ENCODE results near the gene FBXL20. TPM values are rescaled to one million over a fixed set of nuclear protein-coding genes. Genes with fewer than 3 reads are reported as not detected.

FBXL20 gene
- total and polyA plus RNA-seq, 2 of the 8 experiments (the other 6 are each of a cell fraction or from before 2014, with no cell fraction given), result 5.5 to 11.0 TPM

DNA sequence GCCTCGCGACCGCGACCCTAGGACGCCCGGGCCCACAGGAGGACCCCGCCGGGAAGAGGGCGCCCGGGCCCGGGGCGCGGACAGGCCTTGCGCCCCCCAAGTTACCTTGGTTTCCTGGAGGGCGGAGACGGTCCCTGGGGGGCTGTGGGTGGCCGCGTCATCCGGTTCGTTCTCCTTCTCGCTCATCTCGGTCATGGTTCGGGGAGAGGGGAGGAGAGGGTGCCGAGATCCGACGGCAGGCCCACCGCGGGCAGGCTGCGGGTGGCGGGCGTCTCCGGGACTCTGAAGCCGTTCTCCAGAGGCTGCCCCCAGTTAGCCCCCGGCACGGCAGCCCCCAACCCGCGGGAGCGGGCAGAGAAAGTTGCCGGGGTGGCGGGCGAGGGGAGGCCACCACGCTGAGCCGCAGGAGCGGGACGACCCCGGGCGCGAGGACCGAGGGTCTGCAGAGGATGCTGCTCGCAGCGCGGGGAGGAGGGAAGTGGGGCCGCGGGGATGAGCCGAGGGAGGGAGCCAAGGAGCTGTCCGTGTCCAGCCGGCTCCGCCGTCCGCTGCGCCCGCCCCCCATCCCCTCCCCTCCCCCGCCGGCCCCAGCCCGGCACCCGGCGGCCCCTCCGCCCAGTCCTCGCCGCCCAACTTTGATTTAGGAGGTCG is 176.0 kb downstream of the FBXL20 start, which contains the start of gene STAC2:
Gene STAC2 (minus strand): TSS at position 638 of the 651 bp plus-strand sequence. CDS start 443 bp downstream, at position 195.
- no peak within 1 kb of the TSS for H3K4ac ChIP-seq (replicated peaks; ENCODE audit: insufficient read length, low read depth, low read length)
- no peak within 1 kb of the TSS for H2AK5ac ChIP-seq (ENCODE audit: low read depth, low read length)
- whole genome bisulfite sequencing, 2 experiments (ENCODE audit: extremely low coverage in 1 of 2, insufficient coverage in 1 of 2, insufficient read length in 1 of 2, insufficient replicate concordance in 2 of 2, low coverage in 1 of 2, low lambda C conversion rate in 2 of 2, missing lambda C conversion rate in 1 of 2), result 2% methylated on average over 46 of the region's 71 CpGs; no CpG with 5 or more reads in 1 of the 2 experiments
- FAIRE-seq (no peak), DNase-seq (ENCODE audit: low read depth in 1 of 2, low spot score in 2 of 2) (no peak)
- no peak within 1 kb of the TSS for H3K14ac ChIP-seq (ENCODE audit: insufficient read length)
- H2BK20ac ChIP-seq (ENCODE audit: low read length), result no peak within 1 kb of the TSS
- H3K56ac ChIP-seq (replicated peaks; ENCODE audit: insufficient read length, low read depth, low read length), result no peak within 1 kb of the TSS
- H3K27ac ChIP-seq (ENCODE audit: low read depth, low read length), result no peak within 1 kb of the TSS
- no peaks in the 10 kb centered on the region for H3K9me3 ChIP-seq (ENCODE audit: insufficient read depth in 2 of 2, low read depth in 1 of 2, low read length in 1 of 2)
- H2BK5ac ChIP-seq (ENCODE audit: low read depth, low read length), result no peak within 1 kb of the TSS; the same call in 1 of the 2 replicates
- H4K20me1 ChIP-seq (replicated peaks in 1 of 2; ENCODE audit: control insufficient read depth in 1 of 2, insufficient read depth in 2 of 2, low read length in 2 of 2), result no peaks in the 10 kb centered on the region
- H3K79me1 ChIP-seq (ENCODE audit: low read depth, low read length), result no peaks in the 10 kb centered on the region
- TF ChIP-seq CBX8 (IDR thresholded peaks at IDR 0.05; ENCODE audit: borderline replicate concordance, low read depth, low read length) (no peak), KDM4A (IDR thresholded peaks at IDR 0.05; ENCODE audit: low read depth, low read length, severe bottlenecking) (peak; percentile 19), SUZ12 (IDR thresholded peaks at IDR 0.05; ENCODE audit: low read length) (peak; percentile 3; the same call in 1 of the 2 replicates), CHD1 (IDR thresholded peaks at IDR 0.05; ENCODE audit: low read depth, low read length) (no peak), RBBP5 (IDR thresholded peaks at IDR 0.05; ENCODE audit: borderline replicate concordance, low read depth, low read length) (0 out of 2 replicates have a peak, but pooled peaks have one; percentile 46), E2F6 (IDR thresholded peaks at IDR 0.05) (peak; percentile 33; the same call in 1 of the 2 replicates), TAF1 (IDR thresholded peaks at IDR 0.05; ENCODE audit: low read depth, low read length) (no peak), SIX5 (IDR thresholded peaks at IDR 0.05; ENCODE audit: low read depth, low read length) (no peak), EZH2 (IDR thresholded peaks at IDR 0.05; ENCODE audit: low read depth, low read length, severe bottlenecking) (peak; percentile 71)
- TF ChIP-seq, protein P1, sequence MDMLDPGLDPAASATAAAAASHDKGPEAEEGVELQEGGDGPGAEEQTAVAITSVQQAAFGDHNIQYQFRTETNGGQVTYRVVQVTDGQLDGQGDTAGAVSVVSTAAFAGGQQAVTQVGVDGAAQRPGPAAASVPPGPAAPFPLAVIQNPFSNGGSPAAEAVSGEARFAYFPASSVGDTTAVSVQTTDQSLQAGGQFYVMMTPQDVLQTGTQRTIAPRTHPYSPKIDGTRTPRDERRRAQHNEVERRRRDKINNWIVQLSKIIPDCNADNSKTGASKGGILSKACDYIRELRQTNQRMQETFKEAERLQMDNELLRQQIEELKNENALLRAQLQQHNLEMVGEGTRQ (IDR thresholded peaks at IDR 0.05; ENCODE audit: low read length), result no peak
- H3K4me1 ChIP-seq (replicated peaks in 1 of 4; ENCODE audit: control insufficient read depth in 3 of 4, insufficient read depth in 4 of 4, low read length in 3 of 4), result peaks cover 0 to 16% (median 7%) of the 10 kb centered on the region in 4 experiments; a peak in 5 of 7 replicates
- no peak within 1 kb of the TSS for H2AFZ ChIP-seq (ENCODE audit: low read length)
- peak within 1 kb of the TSS; percentile 31 to 73 (median 62) for H3K4me3 ChIP-seq (ENCODE audit: extremely low read depth in 1 of 4, insufficient read depth in 2 of 4, low read depth in 3 of 4, low read length in 4 of 4)
- peak within 1 kb of the TSS; percentile 48; the same call in 1 of the 2 replicates for H3K18ac ChIP-seq (ENCODE audit: extremely low read depth, low read length)
- ChIA-PET CTCF (ENCODE audit: partially characterized antibody) (interaction anchor here (0.6 to 1.2 kb wide), 10 partner anchors 10 to 80 kb away, joined by 3 to 14 read pairs (median 4); no protein-coding TSS in a partner anchor), POLR2A (ENCODE audit: partially characterized antibody) (interaction anchor here (0.6 to 1.6 kb wide), 8 partner anchors 13 to 236 kb away, joined by 3 to 11 read pairs (median 3); partner anchors contain the start of genes CDK12 and RPL19)
- H3K79me2 ChIP-seq (ENCODE audit: control insufficient read depth in 1 of 2, insufficient read depth in 2 of 2, low read length in 2 of 2), result no peaks in the 10 kb centered on the region
- no peak within 1 kb of the TSS for H4K5ac ChIP-seq (ENCODE audit: insufficient read length, low read depth, low read length)
- no peak within 1 kb of the TSS for H2BK15ac ChIP-seq (ENCODE audit: low read length)
- H2BK12ac ChIP-seq (ENCODE audit: low read depth, low read length), result 0 out of 2 replicates have a peak within 1 kb of the TSS, but pooled peaks have one; percentile 39
- H3K23me2 ChIP-seq (ENCODE audit: low read depth, low read length), result peaks cover 8% of the 10 kb centered on the region; the same call in 1 of the 2 replicates
- H3K23ac ChIP-seq (ENCODE audit: insufficient read length), result no peak within 1 kb of the TSS
- H4K8ac ChIP-seq (ENCODE audit: extremely low read depth, insufficient read depth, low read length), result peak within 1 kb of the TSS; percentile 35
- H3K9ac ChIP-seq (replicated peaks in 1 of 4; ENCODE audit: extremely low read depth in 1 of 4, low read depth in 3 of 4, low read length in 3 of 4), result peak within 1 kb of the TSS in 1 of 4 experiments; percentile 52; a peak in 1 of 7 replicates
- no peaks in the 10 kb centered on the region; a peak in 1 of 8 replicates for H3K36me3 ChIP-seq (ENCODE audit: control insufficient read depth in 2 of 4, insufficient read depth in 4 of 4, low read length in 3 of 4)
- no peak within 1 kb of the TSS for H4K91ac ChIP-seq (replicated peaks; ENCODE audit: insufficient read length, low read length)
- H3K27me3 ChIP-seq (replicated peaks in 1 of 4; ENCODE audit: control insufficient read depth in 3 of 4, extremely low read depth in 1 of 4, insufficient read depth in 3 of 4, low read length in 3 of 4), result peaks cover 13 to 30% (median 26%) of the 10 kb centered on the region in 4 experiments; a peak in 6 of 7 replicates
- H2BK120ac ChIP-seq (replicated peaks; ENCODE audit: low read depth, low read length), result no peak within 1 kb of the TSS
- H3K4me2 ChIP-seq (ENCODE audit: insufficient read depth in 1 of 2, low read depth in 2 of 2, low read length in 2 of 2), result peak within 1 kb of the TSS; percentile 72 to 94

Data from H1 (cell line).